H9 (cell line): ENCODE results near the gene ZBTB17. TPM values are rescaled to one million over a fixed set of nuclear protein-coding genes. Genes with fewer than 3 reads are reported as not detected.

Experiments
- DNase-seq: peaks from one replicate; pipeline ENCODE4 v3.0.0-alpha.2; 2017
- H2AFZ ChIP-seq: one replicate; pipeline ENCODE4 v1.6.1; 2013; ENCODE audit warnings: mild to moderate bottlenecking, low read length, control low read depth, moderate library complexity
- H2AK5ac ChIP-seq: 2 replicates; pipeline ENCODE4 v1.6.1; 2013; ENCODE audit warnings: low read length, control low read depth, mixed read lengths; ENCODE audit not compliant: insufficient read length
- H2BK120ac ChIP-seq: one replicate; pipeline ENCODE4 v1.6.1; 2013; ENCODE audit warnings: low read depth, mild to moderate bottlenecking, low read length, control low read depth, inconsistent platforms; ENCODE audit not compliant: poor library complexity, severe bottlenecking
- H2BK12ac ChIP-seq: 2 replicates; pipeline ENCODE4 v1.6.1; 2013; ENCODE audit warnings: low read length, control low read depth, mixed read lengths, low read depth; ENCODE audit not compliant: insufficient read length
- H2BK15ac ChIP-seq: 2 replicates; pipeline ENCODE4 v1.6.1; 2013; ENCODE audit warnings: low read depth, low read length, control low read depth
- H2BK20ac ChIP-seq: one replicate; pipeline ENCODE4 v1.6.1; 2013; ENCODE audit warnings: low read depth, mild to moderate bottlenecking, low read length, control low read depth, inconsistent platforms; ENCODE audit not compliant: poor library complexity, severe bottlenecking
- H2BK5ac ChIP-seq: 2 replicates; pipeline ENCODE4 v1.6.1; 2013; ENCODE audit warnings: low read length, control low read depth, mixed read lengths; ENCODE audit not compliant: insufficient read length
- H3K14ac ChIP-seq: 2 replicates; pipeline ENCODE4 v1.6.1; 2013; ENCODE audit warnings: low read length, control low read depth; ENCODE audit not compliant: insufficient read depth
- H3K18ac ChIP-seq: 2 replicates; pipeline ENCODE4 v1.6.1; 2013; ENCODE audit warnings: low read depth, mild to moderate bottlenecking, mixed read lengths, low read length, control low read depth; ENCODE audit not compliant: insufficient read length
- H3K23ac ChIP-seq: 2 replicates; pipeline ENCODE4 v1.6.1; 2013; ENCODE audit warnings: low read length, control low read depth, mixed read lengths, low read depth; ENCODE audit not compliant: insufficient read length
- H3K23me2 ChIP-seq: 2 replicates; pipeline ENCODE4 v1.6.1; 2013; ENCODE audit warnings: low read depth, mild to moderate bottlenecking, mixed read lengths, low read length, control low read depth; ENCODE audit not compliant: insufficient read length, poor library complexity, severe bottlenecking
- H3K27ac ChIP-seq: 2 replicates; pipeline ENCODE4 v1.5.1; 2013; ENCODE audit warnings: low read length, control low read depth, mixed read lengths, low read depth; ENCODE audit not compliant: insufficient read length
- H3K27me3 ChIP-seq: 2 replicates; pipeline ENCODE4 v1.6.1; 2013; ENCODE audit warnings: low read length, control low read depth, inconsistent platforms; ENCODE audit not compliant: insufficient read depth
- H3K4ac ChIP-seq: 2 replicates; pipeline ENCODE4 v1.6.1; 2013; ENCODE audit warnings: low read depth, mild to moderate bottlenecking, control low read depth, inconsistent platforms, low read length, moderate library complexity
- H3K4me1 ChIP-seq: 2 replicates; pipeline ENCODE4 v1.6.1; 2013; ENCODE audit warnings: low read length, control low read depth, inconsistent platforms; ENCODE audit not compliant: insufficient read depth
- H3K4me2 ChIP-seq: 2 replicates; pipeline ENCODE4 v1.6.1; 2013; ENCODE audit warnings: low read length, control low read depth, mixed read lengths; ENCODE audit not compliant: insufficient read length, insufficient read depth
- H3K56ac ChIP-seq: 2 replicates; pipeline ENCODE4 v1.6.1; 2013; ENCODE audit warnings: low read depth, mild to moderate bottlenecking, mixed read lengths, low read length, control low read depth; ENCODE audit not compliant: insufficient read length
- H3K79me1 ChIP-seq: 2 replicates; pipeline ENCODE4 v1.6.1; 2013; ENCODE audit warnings: low read depth, mild to moderate bottlenecking, moderate library complexity, low read length, control low read depth, inconsistent platforms; ENCODE audit not compliant: insufficient read depth, poor library complexity, severe bottlenecking
- H3K79me2 ChIP-seq: 2 replicates; pipeline ENCODE4 v1.6.1; 2013; ENCODE audit warnings: low read length, control low read depth, inconsistent platforms; ENCODE audit not compliant: insufficient read depth
- H3K9ac ChIP-seq: 2 replicates; pipeline ENCODE4 v1.6.1; 2013; ENCODE audit warnings: low read length, control low read depth, mixed read lengths; ENCODE audit not compliant: insufficient read length; ENCODE audit errors: extremely low read depth
- H3K9me3 ChIP-seq: one replicate; pipeline ENCODE4 v1.6.1; 2013; ENCODE audit warnings: low read depth, low read length, inconsistent platforms; ENCODE audit not compliant: control insufficient read depth
- H3T11ph ChIP-seq: one replicate; pipeline ENCODE4 v1.6.1; 2013; ENCODE audit warnings: mild to moderate bottlenecking, low read length, control low read depth, inconsistent platforms
- H4K20me1 ChIP-seq: one replicate; pipeline ENCODE4 v1.6.1; 2013; ENCODE audit not compliant: control insufficient read depth, insufficient read length, insufficient read depth
- H4K5ac ChIP-seq: 2 replicates; pipeline ENCODE4 v1.6.1; 2013; ENCODE audit warnings: low read depth, mild to moderate bottlenecking, mixed read lengths, low read length, control low read depth; ENCODE audit not compliant: insufficient read length
- H4K8ac ChIP-seq: replicated peaks from 2 replicates; pipeline ENCODE4 v1.6.1; 2013; ENCODE audit warnings: low read length, control low read depth, mixed read lengths, low read depth; ENCODE audit not compliant: insufficient read length
- H4K91ac ChIP-seq: 2 replicates; pipeline ENCODE4 v1.6.1; 2013; ENCODE audit warnings: low read depth, mild to moderate bottlenecking, moderate library complexity, mixed read lengths, low read length, control low read depth; ENCODE audit not compliant: insufficient read length
- H3K27ac Mint-ChIP-seq, 3 experiments: 2 replicates in 2 of 3; 3 replicates in 1 of 3; pipeline ENCODE4 v1.8.0; 2020 to 2021; ENCODE audit warnings: mixed read lengths in 3 of 3, mild to moderate bottlenecking in 1 of 3, moderate library complexity in 1 of 3
- H3K27me3 Mint-ChIP-seq: 2 replicates; pipeline ENCODE4 v1.8.0; 2021; ENCODE audit warnings: low read depth, mild to moderate bottlenecking, moderate library complexity, mixed read lengths
- H3K36me3 Mint-ChIP-seq, 3 experiments: 2 replicates in 2 of 3; 3 replicates in 1 of 3; pipeline ENCODE4 v1.8.0; 2020 to 2021; ENCODE audit warnings: low read depth in 3 of 3, mixed read lengths in 3 of 3; ENCODE audit not compliant: insufficient read depth in 1 of 3
- H3K4me1 Mint-ChIP-seq, 2 experiments: 2 replicates each; pipeline ENCODE4 v1.8.0; 2020; ENCODE audit warnings: mixed read lengths in 2 of 2
- H3K4me3 Mint-ChIP-seq, 2 experiments: 2 replicates in 1 of 2; 3 replicates in 1 of 2; pipeline ENCODE4 v1.8.0; 2020 to 2021; ENCODE audit warnings: mild to moderate bottlenecking in 2 of 2, mixed read lengths in 2 of 2, moderate library complexity in 1 of 2
- H3K9me3 Mint-ChIP-seq, 2 experiments: 2 replicates in 1 of 2; 3 replicates in 1 of 2; pipeline ENCODE4 v1.8.0; 2020; ENCODE audit warnings: mild to moderate bottlenecking in 2 of 2, mixed read lengths in 2 of 2, moderate library complexity in 1 of 2
- CTCF ChIP-seq: fragments of 200-600 bp; sonication (generic); conservative IDR thresholded peaks from 3 replicates; pipeline ENCODE4 v1.8.0; 2021; ENCODE audit warnings: antibody characterized with exemption, mild to moderate bottlenecking
- WGBS: extraction: QIAGEN DNeasy Blood & Tissue Kit; methylation state at CpG from one replicate; pipeline ENCODE4 v1.1.7; 2013; ENCODE audit warnings: missing lambda C conversion rate, low lambda C conversion rate, mixed read lengths; ENCODE audit not compliant: insufficient read length; ENCODE audit errors: extremely low coverage; 5-methylcytosine and 5-hydroxymethylcytosine counted together
- total RNA-seq: library from RNA; stranded (reverse); gene quantifications from 2 replicates; pipeline ENCODE4 v1.2.1, GENCODE V29; 2021

The ZBTB17 gene
- total RNA-seq, 1 experiment from 2014 or later: 16.5 TPM

- H3T11ph ChIP-seq: no peak overlapping the region
- no peak overlapping the region for H3K27ac ChIP-seq
- H4K5ac ChIP-seq: no peak overlapping the region
- WGBS: no CpG with 5 or more reads among the region's 9 CpGs
- H2BK12ac ChIP-seq: no peak overlapping the region
- H3K36me3 Mint-ChIP-seq: no peaks in the 10 kb centered on the region
- no peak overlapping the region for H4K8ac ChIP-seq
- no peak overlapping the region for H3K4me3 Mint-ChIP-seq
- H2BK15ac ChIP-seq: no peak overlapping the region
- no peak overlapping the region for H2BK20ac ChIP-seq
- H2BK5ac ChIP-seq: no peak overlapping the region
- H3K4ac ChIP-seq: no peak overlapping the region
- H2AFZ ChIP-seq: no peak overlapping the region
- H2BK120ac ChIP-seq: no peak overlapping the region
- DNase-seq: peak; percentile 31
- peak; percentile 34; the same call in 2 of the 3 replicates for TF ChIP-seq CTCF
- H3K23me2 ChIP-seq: no peaks in the 10 kb centered on the region
- no peaks in the 10 kb centered on the region for H3K79me1 ChIP-seq
- peaks cover 18% of the 10 kb centered on the region for H3K27me3 Mint-ChIP-seq
- peaks cover 7 to 10% of the 10 kb centered on the region in 2 experiments; a peak in 1 of 4 replicates for H3K4me1 Mint-ChIP-seq
- H2AK5ac ChIP-seq: no peak overlapping the region
- no peak overlapping the region for H3K27ac Mint-ChIP-seq
- H3K4me2 ChIP-seq: no peak overlapping the region
- H3K23ac ChIP-seq: no peak overlapping the region
- no peaks in the 10 kb centered on the region for H3K79me2 ChIP-seq
- no peak overlapping the region for H4K91ac ChIP-seq
- no peak overlapping the region for H3K56ac ChIP-seq
- no peak overlapping the region for H3K9ac ChIP-seq
- no peaks in the 10 kb centered on the region for H3K27me3 ChIP-seq
- no peaks in the 10 kb centered on the region for H3K9me3 ChIP-seq
- no peak overlapping the region for H3K14ac ChIP-seq
- no peaks in the 10 kb centered on the region for H4K20me1 ChIP-seq
- no peaks in the 10 kb centered on the region for H3K4me1 ChIP-seq
- no peak overlapping the region for H3K18ac ChIP-seq
- no peaks in the 10 kb centered on the region for H3K9me3 Mint-ChIP-seq
These were observed 30.9 kb upstream of the ZBTB17 start for GRCh38 chr1:16006552-16007485.
